GM19238 (cell line): ENCODE results near the gene RNASE7.

Experiments used
- DNase-seq: peaks from one replicate; pipeline ENCODE4 v3.0.0; 2011; ENCODE audit warnings: low spot score; ENCODE audit not compliant: insufficient read length

The RNASE7 gene

DNA sequence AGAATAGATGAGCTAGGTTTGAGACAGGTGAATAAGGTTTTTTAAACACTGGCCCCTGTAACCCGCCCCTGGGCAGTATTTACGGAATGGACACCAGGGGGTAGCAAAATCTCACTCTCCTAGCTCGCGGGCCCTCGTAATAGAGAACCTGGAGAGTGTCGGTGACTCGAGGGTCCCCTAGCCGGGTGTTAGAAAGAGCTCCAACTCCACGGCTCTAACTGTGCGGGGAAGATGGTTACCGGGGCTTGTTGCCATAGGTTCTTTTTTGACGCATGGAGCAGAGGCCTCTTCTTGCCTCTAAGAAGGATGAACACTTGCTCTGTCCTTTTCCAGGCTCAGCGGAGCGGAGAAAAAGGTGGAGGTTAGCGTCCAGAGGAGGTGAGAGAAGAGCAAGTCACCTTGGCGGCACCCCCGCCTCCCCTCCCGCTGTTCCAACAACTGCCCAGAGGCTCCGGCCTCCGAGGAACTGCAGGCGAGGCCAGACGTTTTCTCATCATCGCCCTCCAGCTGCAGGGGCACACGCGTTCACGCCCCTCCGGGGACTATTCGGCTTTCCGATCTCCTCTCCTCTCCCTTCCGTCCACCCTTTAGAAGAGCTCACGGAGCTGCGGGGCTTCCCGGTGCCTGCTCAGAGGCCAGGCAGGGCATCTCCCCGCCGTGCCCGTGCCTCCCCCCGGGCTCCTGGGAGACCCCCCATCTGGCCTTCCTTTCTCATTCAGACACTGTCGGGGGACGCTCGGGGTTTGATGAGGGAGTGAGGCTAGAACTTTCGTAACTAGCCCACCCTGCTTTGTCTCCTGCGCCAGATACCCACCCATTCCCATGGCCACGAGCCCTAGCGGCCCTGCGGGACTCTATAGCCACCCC, 26.6 kb downstream of the RNASE7 start:
- DNase-seq: peak; percentile 53

DNA sequence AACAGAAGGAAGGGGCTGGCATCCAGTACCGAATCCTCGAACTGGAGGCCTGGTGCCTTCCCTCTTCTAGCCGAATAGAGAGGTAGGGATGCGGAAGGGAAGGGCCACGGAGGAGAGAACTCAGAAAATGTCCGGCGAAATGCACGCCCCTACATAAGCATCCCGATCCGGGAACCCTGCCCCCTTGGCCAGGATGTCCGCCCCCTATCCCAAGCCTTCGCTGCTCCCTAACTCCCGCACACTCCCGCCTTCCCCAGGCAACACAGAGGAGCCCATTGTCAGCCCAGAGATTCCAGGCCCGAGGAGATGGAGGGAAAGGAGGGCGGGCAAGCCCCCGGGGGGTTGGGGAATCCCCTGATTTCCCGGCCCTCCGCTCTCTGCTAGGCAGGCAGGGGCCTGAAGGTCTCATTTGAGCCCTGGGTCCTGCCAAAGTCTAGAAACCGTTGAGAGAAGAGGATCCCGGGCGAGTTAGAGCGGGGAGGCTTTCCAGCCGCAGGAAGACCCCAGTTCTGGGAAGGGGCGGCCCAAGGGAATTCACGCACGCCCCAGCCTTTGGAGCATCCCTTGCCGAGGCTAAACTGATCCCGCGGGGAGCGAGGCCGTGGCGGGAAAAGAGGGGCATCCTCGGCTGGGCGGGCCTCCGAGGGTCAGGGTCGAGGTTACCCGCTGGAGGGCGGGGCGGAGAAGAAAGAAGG, 27.4 kb downstream of the RNASE7 start:
- DNase-seq: no peak

- DNase-seq: no peak
Observed at GRCh38 chr14:21070083-21070609, 28.0 kb downstream of the RNASE7 start, which contains the start of gene ARHGEF40. ARHGEF40 (plus strand) TSS chr14:21070304; CDS start chr14:21070397, 93 bp downstream.

DNA sequence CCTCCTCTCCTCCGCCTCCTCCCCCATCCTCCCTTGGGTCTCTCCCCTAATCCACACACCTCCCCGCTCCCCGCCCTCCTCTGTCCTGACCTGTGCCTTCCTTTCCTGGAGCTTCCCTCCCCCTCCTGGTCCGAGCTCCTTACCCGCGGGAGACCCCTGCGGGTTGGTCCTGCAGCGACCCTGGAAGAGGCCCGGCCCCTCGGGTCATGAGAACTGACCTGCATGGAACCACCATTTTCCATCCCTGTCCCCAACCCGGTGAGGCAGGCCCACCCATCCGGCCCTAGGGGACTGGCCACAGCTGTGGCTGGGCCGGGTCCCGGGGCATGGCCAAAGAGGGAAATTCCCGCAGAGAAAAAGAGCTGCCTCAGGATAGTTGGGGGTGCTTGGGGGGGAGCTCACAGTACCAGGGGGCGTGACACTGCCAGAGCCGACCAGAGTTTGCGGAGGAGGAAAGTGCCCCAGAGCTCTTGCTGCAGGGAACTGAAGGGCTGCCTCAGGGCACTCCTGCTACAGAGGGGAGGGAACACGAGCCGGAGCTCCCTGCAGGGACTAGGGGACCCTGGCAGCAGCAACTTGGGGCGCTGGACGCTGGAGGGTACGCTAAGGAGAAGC, 28.6 kb downstream of the RNASE7 start:
- DNase-seq: no peak

DNA sequence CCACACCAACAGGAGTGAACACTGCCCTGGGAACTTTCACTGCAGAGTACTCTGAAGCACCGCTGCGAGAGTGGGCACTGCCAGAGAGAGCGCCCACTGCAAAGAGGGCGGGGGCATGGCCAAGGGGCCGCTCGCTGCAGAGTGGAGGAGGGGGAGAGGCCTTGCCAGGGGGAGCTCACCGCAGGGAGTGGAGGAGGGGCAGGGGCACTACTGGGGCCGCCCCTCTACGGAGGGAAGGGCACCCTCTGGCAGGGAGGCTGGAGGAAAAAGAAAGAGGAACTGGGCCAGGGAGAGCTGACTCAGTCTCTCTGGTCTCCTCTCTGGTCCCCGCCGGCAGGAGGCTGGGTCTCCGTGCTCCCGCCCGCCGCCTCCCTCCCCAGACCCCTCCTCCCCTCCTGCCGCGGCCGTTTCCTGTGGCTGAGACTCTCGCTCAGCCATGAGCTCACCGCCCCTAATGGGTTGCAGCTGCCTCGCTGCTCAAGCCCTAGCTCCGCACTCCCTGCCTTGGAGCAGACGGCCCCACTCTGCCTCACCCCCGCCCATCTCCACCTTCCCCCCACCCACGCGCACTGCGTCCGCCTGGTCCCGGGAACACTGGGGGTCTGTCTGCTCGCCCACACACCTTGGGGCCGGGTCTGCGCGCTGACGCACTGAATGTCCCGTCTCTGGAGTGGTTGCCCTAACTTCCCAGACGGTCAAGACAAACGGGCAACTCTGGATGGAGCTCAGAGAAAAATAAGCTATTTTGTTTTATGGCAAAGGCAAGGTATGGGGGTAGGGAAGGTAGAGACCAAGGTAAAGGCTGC, 29.3 kb downstream of the RNASE7 start:
- DNase-seq: peak; percentile 92

GRCh38 chr14:21072031-21072473, 29.9 kb downstream of the RNASE7 start:
- no peak for DNase-seq

- no peak for DNase-seq
Observed at GRCh38 chr14:21072781-21073339, 30.7 kb downstream of the RNASE7 start.

DNA sequence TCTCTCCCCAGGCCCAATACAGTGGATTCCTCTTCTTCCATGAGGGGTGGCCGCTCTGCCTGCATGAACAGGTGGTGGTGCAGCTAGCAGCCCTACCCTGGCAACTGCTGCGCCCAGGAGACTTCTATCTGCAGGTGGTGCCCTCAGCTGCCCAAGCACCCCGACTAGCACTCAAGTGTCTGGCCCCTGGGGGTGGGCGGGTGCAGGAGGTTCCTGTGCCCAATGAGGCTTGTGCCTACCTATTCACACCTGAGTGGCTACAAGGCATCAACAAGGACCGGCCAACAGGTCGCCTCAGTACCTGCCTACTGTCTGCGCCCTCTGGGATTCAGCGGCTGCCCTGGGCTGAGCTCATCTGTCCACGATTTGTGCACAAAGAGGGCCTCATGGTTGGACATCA, 31.8 kb downstream of the RNASE7 start:
- DNase-seq: no peak

DNA sequence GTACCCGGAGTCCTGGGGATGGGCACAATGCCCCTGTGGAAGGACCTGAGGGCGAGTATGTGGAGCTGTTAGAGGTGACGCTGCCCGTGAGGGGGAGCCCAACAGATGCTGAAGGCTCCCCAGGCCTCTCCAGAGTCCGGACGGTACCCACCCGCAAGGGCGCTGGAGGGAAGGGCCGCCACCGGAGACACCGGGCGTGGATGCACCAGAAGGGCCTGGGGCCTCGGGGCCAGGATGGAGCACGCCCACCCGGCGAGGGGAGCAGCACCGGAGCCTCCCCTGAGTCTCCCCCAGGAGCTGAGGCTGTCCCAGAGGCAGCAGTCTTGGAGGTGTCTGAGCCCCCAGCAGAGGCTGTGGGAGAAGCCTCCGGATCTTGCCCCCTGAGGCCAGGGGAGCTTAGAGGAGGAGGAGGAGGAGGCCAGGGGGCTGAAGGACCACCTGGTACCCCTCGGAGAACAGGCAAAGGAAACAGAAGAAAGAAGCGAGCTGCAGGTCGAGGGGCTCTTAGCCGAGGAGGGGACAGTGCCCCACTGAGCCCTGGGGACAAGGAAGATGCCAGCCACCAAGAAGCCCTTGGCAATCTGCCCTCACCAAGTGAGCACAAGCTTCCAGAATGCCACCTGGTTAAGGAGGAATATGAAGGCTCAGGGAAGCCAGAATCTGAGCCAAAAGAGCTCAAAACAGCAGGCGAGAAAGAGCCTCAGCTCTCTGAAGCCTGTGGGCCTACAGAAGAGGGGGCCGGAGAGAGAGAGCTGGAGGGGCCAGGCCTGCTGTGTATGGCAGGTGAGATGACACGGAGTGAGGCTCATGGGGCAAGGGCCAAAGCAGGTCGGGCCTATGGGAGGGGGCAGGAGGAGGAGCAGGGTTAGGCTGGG, 32.5 kb downstream of the RNASE7 start:
- no peak for DNase-seq

GRCh38 chr14:21075719-21076437, 33.7 kb downstream of the RNASE7 start:
- no peak for DNase-seq

- DNase-seq: no peak
Observed at GRCh38 chr14:21077672-21078071, 35.5 kb downstream of the RNASE7 start.

DNA sequence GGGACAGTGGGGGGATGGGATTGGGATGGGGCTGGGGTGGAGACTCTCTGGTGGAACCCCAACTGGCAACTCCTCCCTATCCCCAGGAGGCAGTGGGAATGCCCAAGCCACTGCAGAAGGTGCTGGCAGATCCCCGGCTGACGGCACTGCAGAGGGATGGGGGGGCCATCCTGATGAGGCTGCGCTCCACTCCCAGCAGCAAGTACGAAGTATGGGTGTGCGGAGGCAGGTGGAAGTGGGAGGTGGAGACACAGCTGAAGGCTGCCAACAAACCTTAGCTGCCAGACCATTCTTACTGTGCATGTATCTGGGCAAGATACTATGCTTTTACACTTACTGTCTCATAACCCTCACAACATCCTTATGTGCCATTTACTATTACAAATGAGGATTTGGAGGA, 36.1 kb downstream of the RNASE7 start:
- no peak for DNase-seq

GRCh38 chr14:21078726-21079125, 36.6 kb downstream of the RNASE7 start:
- no peak for DNase-seq

GRCh38 chr14:21081521-21082142, 39.5 kb downstream of the RNASE7 start:
- DNase-seq: no peak

GRCh38 chr14:21083565-21084325, 41.6 kb downstream of the RNASE7 start:
- DNase-seq: no peak

- DNase-seq: no peak
Observed at GRCh38 chr14:21084396-21084795, 42.2 kb downstream of the RNASE7 start.

DNA sequence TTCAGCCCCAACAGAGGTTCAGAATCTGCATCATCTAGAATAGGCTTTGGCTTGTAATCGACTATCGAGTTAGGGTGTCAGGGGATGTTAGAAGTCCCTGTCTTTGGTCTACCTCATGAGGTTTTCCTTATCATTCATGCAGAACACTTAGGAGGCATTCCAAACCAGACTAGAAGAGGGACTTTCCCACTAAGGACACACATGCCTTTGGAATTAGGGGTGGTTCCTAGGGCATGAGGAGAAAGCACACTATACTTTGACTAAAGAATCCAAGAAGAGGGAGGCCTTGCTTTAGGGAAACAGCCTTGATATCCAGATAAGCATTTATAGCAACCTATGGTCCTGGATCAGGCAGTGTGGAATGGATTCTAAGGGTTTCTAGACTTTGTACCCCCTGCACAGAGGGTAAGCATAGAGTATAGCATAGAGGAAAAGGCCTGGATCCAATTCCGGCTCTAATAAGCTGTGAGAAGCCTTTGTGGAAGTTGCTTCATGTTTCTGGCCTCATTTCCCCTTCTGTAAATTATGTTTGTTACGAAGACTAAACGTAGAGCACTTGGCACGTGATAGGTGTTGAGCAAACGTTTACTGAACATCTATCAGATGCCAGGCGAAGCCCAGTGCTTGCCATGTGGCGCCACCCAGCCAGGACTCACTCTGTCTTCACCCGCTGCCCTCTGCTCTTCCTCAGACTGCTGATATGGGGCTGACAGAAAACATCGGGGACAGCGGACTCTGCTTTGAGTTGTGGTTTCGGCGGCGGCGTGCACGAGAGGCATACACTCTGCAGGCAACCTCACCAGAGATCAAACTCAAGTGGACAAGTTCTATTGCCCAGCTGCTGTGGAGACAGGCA, 43.1 kb downstream of the RNASE7 start:
- DNase-seq: no peak
